CD4-positive, alpha-beta memory T cell (primary cell): Measurements from ENCODE around the gene STMN1. TPM values are rescaled to one million over a fixed set of nuclear protein-coding genes. Genes with fewer than 3 reads are reported as not detected.
"Not testable (repeated sequence)": the region's sequence is repeated elsewhere in the genome, so short reads cannot be mapped to it uniquely, and the experiment has no call there.

Experiments used
- CTCF ChIA-PET: fragments of 350-600 bp; sonication (Branson Sonifier 250); formaldehyde crosslinking; loops from one replicate; lab custom pipeline; 2021; ENCODE audit warnings: inconsistent platforms; ENCODE audit not compliant: partially characterized antibody; lab: Charles Lee
- POLR2A ChIA-PET: fragments of 350-600 bp; sonication (Branson Sonifier 250); formaldehyde crosslinking; loops from one replicate; lab custom pipeline; 2021; ENCODE audit not compliant: partially characterized antibody; lab: Charles Lee
- DNase-seq, 5 donors: peaks; one replicate each; pipeline versions ENCODE4 v3.0.0 to v3.0.0-alpha.2; 2020 to 2022; ENCODE audit warnings: mixed read lengths in 1 of 5
- H3K27ac ChIP-seq: one replicate; pipeline ENCODE4 v1.7.0; 2013; ENCODE audit warnings: low read depth, low read length
- H3K27me3 ChIP-seq: 2 replicates; pipeline ENCODE4 v1.7.0; 2013; ENCODE audit warnings: mild to moderate bottlenecking, low read length, moderate library complexity; ENCODE audit not compliant: insufficient read depth
- H3K36me3 ChIP-seq: 2 replicates; pipeline ENCODE4 v1.7.0; 2013; ENCODE audit warnings: mild to moderate bottlenecking, low read length, moderate library complexity; ENCODE audit not compliant: insufficient read depth
- H3K4me1 ChIP-seq: 2 replicates; pipeline ENCODE4 v1.7.0; 2013; ENCODE audit warnings: mild to moderate bottlenecking, low read length, moderate library complexity; ENCODE audit not compliant: insufficient read depth
- H3K4me3 ChIP-seq, 2 donors: one replicate each; pipeline ENCODE4 v1.7.0; 2013; ENCODE audit warnings: low read length in 2 of 2, mild to moderate bottlenecking in 1 of 2
- H3K9me3 ChIP-seq, 2 donors: one replicate each; pipeline ENCODE4 v1.7.0; 2013; ENCODE audit warnings: low read length in 2 of 2, control low read depth in 1 of 2; ENCODE audit not compliant: control insufficient read depth in 1 of 2
- H3K27ac Mint-ChIP-seq, 7 donors: one replicate each; pipeline ENCODE4 v1.8.0; 2020 to 2021; ENCODE audit warnings: mixed read lengths in 7 of 7, mild to moderate bottlenecking in 6 of 7, inconsistent platforms in 3 of 7, moderate library complexity in 3 of 7
- H3K27me3 Mint-ChIP-seq, 2 donors: one replicate each; pipeline ENCODE4 v1.8.0; 2020 to 2021; ENCODE audit warnings: mixed read lengths in 2 of 2
- H3K36me3 Mint-ChIP-seq, 2 donors: one replicate each; pipeline ENCODE4 v1.8.0; 2020 to 2021; ENCODE audit warnings: mixed read lengths in 2 of 2, inconsistent platforms in 1 of 2, mild to moderate bottlenecking in 1 of 2
- H3K4me1 Mint-ChIP-seq, 4 donors: one replicate each; pipeline ENCODE4 v1.8.0; 2020 to 2021; ENCODE audit warnings: mixed read lengths in 4 of 4, mild to moderate bottlenecking in 1 of 4
- H3K4me3 Mint-ChIP-seq, 8 donors: one replicate each; pipeline ENCODE4 v1.8.0; 2020 to 2021; ENCODE audit warnings: mixed read lengths in 8 of 8, mild to moderate bottlenecking in 7 of 8, moderate library complexity in 6 of 8, inconsistent platforms in 3 of 8
- H3K9me3 Mint-ChIP-seq, 8 donors: one replicate each; pipeline ENCODE4 v1.8.0; 2020 to 2021; ENCODE audit warnings: mixed read lengths in 8 of 8, mild to moderate bottlenecking in 5 of 8, inconsistent platforms in 3 of 8, moderate library complexity in 1 of 8
- intact Hi-C: fragments of 100-400 bp; cut with micrococcal nuclease; formaldehyde crosslinking; loops from one replicate; pipeline ENCODE4 v1.15.1; 2023
- polyA plus RNA-seq, 2 donors: library from polyadenylated mRNA; unstranded; fragments of 300-500 nt; fragmentation: Illumina TruSeq; gene quantifications; one replicate each; pipeline ENCODE4 v1.2.3, GENCODE V29; 2021
- total RNA-seq, 2 experiments: library from RNA; stranded (reverse); gene quantifications; one replicate each; pipeline ENCODE4 v1.2.3, GENCODE V29; 2021

The STMN1 gene
- total and polyA plus RNA-seq, 4 experiments from 2014 or later, result 34.5 to 85.2 (median 45.4) TPM

DNA sequence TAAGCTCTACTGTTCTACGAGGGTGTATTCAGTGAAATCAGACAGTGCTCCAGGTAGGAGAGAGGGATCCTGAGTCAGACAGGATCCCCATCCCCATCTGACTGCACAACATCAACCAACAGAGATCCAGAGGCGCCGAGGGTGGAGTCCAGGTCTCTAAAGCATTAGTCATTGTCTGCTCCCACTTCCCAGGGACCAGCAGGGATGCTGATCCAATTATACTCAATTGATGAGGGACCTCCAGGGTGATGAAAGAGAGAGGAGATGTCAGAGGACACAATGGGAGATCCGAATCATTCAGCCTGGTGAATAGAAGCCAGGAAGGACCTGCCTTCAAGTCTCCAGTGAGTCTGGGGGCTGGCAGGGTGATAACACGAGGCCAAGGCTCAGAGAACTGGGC lies 39.5 kb upstream of the STMN1 start:
- peaks cover 0 to 23% (median 18%) of the 10 kb centered on the region in 8 donors for H3K9me3 Mint-ChIP-seq
- H3K4me1 Mint-ChIP-seq, result no peaks in the 10 kb centered on the region
- H3K27me3 ChIP-seq, result no peaks in the 10 kb centered on the region
- CTCF ChIA-PET, result no interaction called here
- H3K27ac ChIP-seq, result no peak overlapping the region
- intact Hi-C loops, result no loop called here
- DNase-seq, result no peak
- no peaks in the 10 kb centered on the region for H3K4me1 ChIP-seq
- no peaks in the 10 kb centered on the region for H3K27me3 Mint-ChIP-seq
- H3K9me3 ChIP-seq, result no peaks in the 10 kb centered on the region
- no peak overlapping the region for H3K27ac Mint-ChIP-seq
- peaks cover 2 to 9% of the 10 kb centered on the region in 2 donors for H3K36me3 Mint-ChIP-seq
- POLR2A ChIA-PET, result no interaction called here
- H3K36me3 ChIP-seq, result no peaks in the 10 kb centered on the region
- H3K4me3 ChIP-seq, result no peak overlapping the region
- H3K4me3 Mint-ChIP-seq, result no peak overlapping the region

- no peak for DNase-seq
- Mint-ChIP-seq H3K27me3 (no peaks in the 10 kb centered on the region), H3K4me1 (no peaks in the 10 kb centered on the region), H3K27ac (no peak overlapping the region), H3K36me3 (peaks cover 2 to 9% of the 10 kb centered on the region in 2 donors), H3K4me3 (no peak overlapping the region), H3K9me3 (peaks cover 0 to 23% (median 18%) of the 10 kb centered on the region in 8 donors)
- Histone ChIP-seq H3K4me1 (no peaks in the 10 kb centered on the region), H3K9me3 (no peaks in the 10 kb centered on the region), H3K27ac (no peak overlapping the region), H3K27me3 (no peaks in the 10 kb centered on the region), H3K4me3 (no peak overlapping the region), H3K36me3 (no peaks in the 10 kb centered on the region)
- POLR2A ChIA-PET, result interaction anchor here (0.9 kb wide), 1 partner anchor 43 kb away, joined by 3 read pairs; no protein-coding TSS in a partner anchor
- CTCF ChIA-PET, result no interaction called here
- intact Hi-C loops, result no loop called here
Observed at GRCh38 chr1:25944986-25945385, 38.8 kb upstream of the STMN1 start.

GRCh38 chr1:25943511-25943910 lies 37.3 kb upstream of the STMN1 start:
- H3K27me3 Mint-ChIP-seq, H3K4me3 ChIP-seq, POLR2A ChIA-PET, H3K36me3 ChIP-seq, H3K4me1 Mint-ChIP-seq, CTCF ChIA-PET, DNase-seq, H3K36me3 Mint-ChIP-seq, H3K27me3 ChIP-seq, H3K4me1 ChIP-seq, H3K4me3 Mint-ChIP-seq, H3K9me3 ChIP-seq, intact Hi-C loops, H3K27ac ChIP-seq: not testable (repeated sequence)
- H3K9me3 Mint-ChIP-seq, result peaks cover 0 to 23% (median 18%) of the 10 kb centered on the region in 8 donors
- H3K27ac Mint-ChIP-seq, result peak overlapping the region in 1 of 7 donors; percentile 37

- DNase-seq, result no peak
- no peak overlapping the region for H3K27ac ChIP-seq
- H3K27me3 Mint-ChIP-seq, result peaks cover 0 to 2% of the 10 kb centered on the region in 2 donors
- ChIA-PET POLR2A (no interaction called here), CTCF (no interaction called here)
- H3K36me3 ChIP-seq, result no peaks in the 10 kb centered on the region
- H3K9me3 Mint-ChIP-seq, result no peaks in the 10 kb centered on the region
- no peak overlapping the region for H3K4me3 ChIP-seq
- intact Hi-C loops, result no loop called here
- H3K27ac Mint-ChIP-seq, result no peak overlapping the region
- no peaks in the 10 kb centered on the region for H3K9me3 ChIP-seq
- no peaks in the 10 kb centered on the region for H3K4me1 ChIP-seq
- H3K36me3 Mint-ChIP-seq, result no peaks in the 10 kb centered on the region
- H3K4me3 Mint-ChIP-seq, result no peak overlapping the region
- H3K27me3 ChIP-seq, result no peaks in the 10 kb centered on the region
- H3K4me1 Mint-ChIP-seq, result no peaks in the 10 kb centered on the region
Observed at GRCh38 chr1:25936947-25937346, 30.7 kb upstream of the STMN1 start.

GRCh38 chr1:25933479-25934365 lies 27.5 kb upstream of the STMN1 start:
- Histone ChIP-seq H3K9me3 (no peaks in the 10 kb centered on the region), H3K27me3 (no peaks in the 10 kb centered on the region), H3K4me3 (no peak overlapping the region), H3K36me3 (no peaks in the 10 kb centered on the region), H3K4me1 (no peaks in the 10 kb centered on the region), H3K27ac (no peak overlapping the region)
- no peak for DNase-seq
- H3K4me3 Mint-ChIP-seq, result no peak overlapping the region
- H3K9me3 Mint-ChIP-seq, result no peaks in the 10 kb centered on the region
- intact Hi-C loops, result no loop called here
- no peaks in the 10 kb centered on the region for H3K36me3 Mint-ChIP-seq
- ChIA-PET CTCF (interaction anchor here (0.7 to 1.1 kb wide), 2 partner anchors 9 to 38 kb away, joined by 3 read pairs; no protein-coding TSS in a partner anchor), POLR2A (interaction anchor here (1.8 kb wide), 1 partner anchor 11 kb away, joined by 5 read pairs; no protein-coding TSS in a partner anchor)
- H3K4me1 Mint-ChIP-seq, result no peaks in the 10 kb centered on the region
- H3K27me3 Mint-ChIP-seq, result peaks cover 0 to 2% of the 10 kb centered on the region in 2 donors
- H3K27ac Mint-ChIP-seq, result no peak overlapping the region

DNA sequence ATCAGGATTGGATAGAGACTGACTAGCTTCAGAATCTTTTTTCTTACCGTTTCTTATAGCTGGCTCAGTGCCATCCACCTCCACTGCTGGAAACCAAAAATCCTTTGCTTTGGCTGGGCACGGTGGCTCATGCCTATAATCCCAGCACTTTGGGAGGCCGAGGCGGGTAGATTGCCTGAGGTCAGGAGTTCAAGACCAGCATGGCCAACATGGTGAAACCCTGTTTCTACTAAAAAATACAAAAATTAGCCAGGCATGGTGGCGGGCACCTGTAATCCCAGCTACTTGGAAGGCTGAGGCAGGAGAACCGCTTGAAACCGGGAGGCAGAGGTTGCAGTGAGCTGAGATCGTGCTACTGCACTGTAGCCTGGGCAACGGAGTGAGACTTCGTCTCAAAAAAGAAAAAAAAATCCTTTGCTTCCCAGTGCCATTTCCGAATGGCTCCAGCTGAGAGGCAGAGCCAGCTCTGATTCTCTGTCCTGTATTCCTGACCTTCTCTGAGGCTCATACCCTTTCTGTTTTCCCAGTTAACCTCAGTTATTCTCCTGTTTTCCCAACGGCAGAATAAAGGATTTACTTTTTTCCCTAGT lies 26.7 kb upstream of the STMN1 start:
- H3K36me3 Mint-ChIP-seq, H3K4me1 ChIP-seq, intact Hi-C loops, H3K4me3 ChIP-seq, H3K4me1 Mint-ChIP-seq, H3K36me3 ChIP-seq, H3K27me3 ChIP-seq, POLR2A ChIA-PET, DNase-seq, H3K27me3 Mint-ChIP-seq, H3K4me3 Mint-ChIP-seq, H3K9me3 Mint-ChIP-seq, H3K27ac ChIP-seq, H3K9me3 ChIP-seq: not testable (repeated sequence)
- H3K27ac Mint-ChIP-seq, result peak overlapping the region in 1 of 7 donors; percentile 43
- CTCF ChIA-PET, result interaction anchor here (1.1 to 1.5 kb wide), 2 partner anchors 37 to 61 kb away, joined by 3 read pairs; no protein-coding TSS in a partner anchor

- Mint-ChIP-seq H3K4me3 (no peak overlapping the region), H3K4me1 (no peaks in the 10 kb centered on the region), H3K27me3 (peaks cover 0 to 2% of the 10 kb centered on the region in 2 donors), H3K36me3 (no peaks in the 10 kb centered on the region), H3K9me3 (no peaks in the 10 kb centered on the region), H3K27ac (no peak overlapping the region)
- no peak overlapping the region for H3K4me3 ChIP-seq
- DNase-seq, result no peak
- no peaks in the 10 kb centered on the region for H3K4me1 ChIP-seq
- no peaks in the 10 kb centered on the region for H3K36me3 ChIP-seq
- H3K27me3 ChIP-seq, result no peaks in the 10 kb centered on the region
- H3K9me3 ChIP-seq, result no peaks in the 10 kb centered on the region
- POLR2A ChIA-PET, result interaction anchor here (1.1 kb wide), 1 partner anchor 968 kb away, joined by 5 read pairs; the partner anchor contains the start of gene GPATCH3
- intact Hi-C loops, result no loop called here
- CTCF ChIA-PET, result interaction anchor here (1.1 to 1.5 kb wide), 2 partner anchors 36 to 61 kb away, joined by 3 read pairs; no protein-coding TSS in a partner anchor
- H3K27ac ChIP-seq, result no peak overlapping the region
Observed at GRCh38 chr1:25932321-25932720, 26.1 kb upstream of the STMN1 start.
